HepG2 (cell line): ENCODE measurements around the gene RPS6KL1. TPM values are rescaled to one million over a fixed set of nuclear protein-coding genes. Genes with fewer than 3 reads are reported as not detected.

Experiments
- CREB1 ChIP-seq, 2 experiments: fragments of 450-650 bp in 1 of 2; IDR thresholded peaks; 2 replicates each; pipeline ENCODE4 v1.6.1; 2016 to 2017; ENCODE audit warnings: control low read depth in 1 of 2, mild to moderate bottlenecking in 1 of 2, missing compliant biosample characterization in 1 of 2, missing genetic modification characterization in 1 of 2
- FOXP1 ChIP-seq, 2 experiments: fragments of 450-650 bp in 1 of 2; IDR thresholded peaks; 2 replicates each; pipeline ENCODE4 v1.6.1; 2017 to 2018; ENCODE audit warnings: antibody characterized with exemption in 1 of 2
- HMGA1 ChIP-seq: sonication (generic); formaldehyde crosslinking; conservative IDR thresholded peaks from 2 replicates; pipeline ENCODE4 v1.4.0; 2020; ENCODE audit warnings: missing genetic modification reagents
- MIER2 ChIP-seq: IDR thresholded peaks from 2 replicates; pipeline ENCODE4 v1.6.1; 2016; ENCODE audit warnings: missing biosample characterization, missing genetic modification reagents
- PREB ChIP-seq: sonication (generic); formaldehyde crosslinking; IDR thresholded peaks from 2 replicates; pipeline ENCODE4 v1.4.0; 2020; ENCODE audit warnings: missing genetic modification reagents
- RFX3 ChIP-seq: IDR thresholded peaks from 2 replicates; pipeline ENCODE4 v1.6.1; 2016; ENCODE audit warnings: missing biosample characterization, missing genetic modification reagents
- RFX5 ChIP-seq: IDR thresholded peaks from 2 replicates; pipeline ENCODE4 v1.6.1; 2011; ENCODE audit warnings: low read depth, low read length, improper control_type of control experiment
- RFXAP ChIP-seq: sonication (generic); formaldehyde crosslinking; IDR thresholded peaks from 2 replicates; pipeline ENCODE4 v1.4.0; 2020; ENCODE audit warnings: missing genetic modification reagents, borderline replicate concordance
- SALL1 ChIP-seq: sonication (generic); formaldehyde crosslinking; IDR thresholded peaks from 2 replicates; pipeline ENCODE4 v1.8.0; 2022; ENCODE audit warnings: mild to moderate bottlenecking, missing genetic modification reagents
- SOX6 ChIP-seq, 2 experiments: fragments of 450-650 bp in 1 of 2; sonication (generic) in 1 of 2; formaldehyde crosslinking in 1 of 2; IDR thresholded peaks; 2 replicates each; pipeline versions ENCODE4 v1.4.0 to v1.6.1; 2017 to 2020; ENCODE audit warnings: antibody characterized with exemption in 1 of 2, mild to moderate bottlenecking in 1 of 2, missing genetic modification reagents in 1 of 2
- TCF7 ChIP-seq: sonication (generic); IDR thresholded peaks from 2 replicates; pipeline ENCODE4 v1.6.1; 2016; ENCODE audit warnings: antibody characterized with exemption, low read depth
- THAP11 ChIP-seq: IDR thresholded peaks from 2 replicates; pipeline ENCODE4 v1.6.1; 2016; ENCODE audit warnings: missing biosample characterization, missing genetic modification reagents
- ZBTB7A ChIP-seq: sonication (generic); formaldehyde crosslinking; IDR thresholded peaks from 2 replicates; pipeline ENCODE4 v1.8.0; 2022; ENCODE audit warnings: mild to moderate bottlenecking, missing genetic modification reagents
- ZNF205 ChIP-seq: IDR thresholded peaks from 2 replicates; pipeline ENCODE4 v1.6.1; 2018; ENCODE audit warnings: missing biosample characterization, missing genetic modification reagents
- ZNF343 ChIP-seq: sonication (generic); formaldehyde crosslinking; IDR thresholded peaks from 2 replicates; pipeline ENCODE4 v1.4.0; 2020; ENCODE audit warnings: mild to moderate bottlenecking, missing genetic modification reagents
- ZNF75D ChIP-seq: sonication (generic); formaldehyde crosslinking; IDR thresholded peaks from 2 replicates; pipeline ENCODE4 v1.8.1; 2023; ENCODE audit warnings: missing genetic modification reagents, mild to moderate bottlenecking, borderline replicate concordance
- polyA plus RNA-seq, 8 experiments: library from polyadenylated mRNA; depleted of rRNA in 3 of 8; stranded (reverse) in 7 of 8; unstranded in 1 of 8; fragments of >200 nt; fragmentation: Illumina TruSeq in 4 of 8; extraction: Trizol in 4 of 8; gene quantifications; 2 replicates each; pipeline versions ENCODE4 v1.2.1 to v1.2.3, GENCODE V29; 2011 to 2016; ENCODE audit warnings: low read depth in 4 of 8, missing spikeins in 1 of 8, mixed read lengths in 1 of 8; ENCODE audit not compliant: insufficient read depth in 1 of 8
- total RNA-seq, 5 experiments: library from RNA; depleted of rRNA; stranded (reverse); fragments of >200 nt; fragmentation: Illumina TruSeq; extraction: Trizol; gene quantifications; 2 replicates each; pipeline ENCODE4 v1.2.3, GENCODE V29; 2016; ENCODE audit warnings: low read depth in 1 of 5
- TF ChIP-seq, protein P1 (sequence below): sonication (generic); formaldehyde crosslinking; IDR thresholded peaks from 2 replicates; pipeline ENCODE4 v1.4.0; 2020; ENCODE audit warnings: missing genetic modification reagents, borderline replicate concordance
- TF ChIP-seq, protein P2 (sequence below): sonication (generic); formaldehyde crosslinking; IDR thresholded peaks from 2 replicates; pipeline ENCODE4 v1.4.0; 2020; ENCODE audit warnings: missing genetic modification reagents
- TF ChIP-seq, protein P3 (sequence below): IDR thresholded peaks from 2 replicates; pipeline ENCODE4 v1.6.1; 2016; ENCODE audit warnings: mild to moderate bottlenecking, missing biosample characterization, missing genetic modification reagents
- TF ChIP-seq, protein P4 (sequence below), 2 experiments: fragments of 450-650 bp in 1 of 2; sonication (generic) in 1 of 2; formaldehyde crosslinking; IDR thresholded peaks; 2 replicates each; pipeline versions ENCODE4 v1.5.0 to v1.8.0; 2020 to 2022; ENCODE audit warnings: mild to moderate bottlenecking in 1 of 2, missing genetic modification reagents in 1 of 2

RPS6KL1 gene
- total and polyA plus RNA-seq, 2 of the 13 experiments (the other 11 are each of a cell fraction or from before 2014, with no cell fraction given), result 6.5 to 11.5 TPM

- TF ChIP-seq, protein P1, sequence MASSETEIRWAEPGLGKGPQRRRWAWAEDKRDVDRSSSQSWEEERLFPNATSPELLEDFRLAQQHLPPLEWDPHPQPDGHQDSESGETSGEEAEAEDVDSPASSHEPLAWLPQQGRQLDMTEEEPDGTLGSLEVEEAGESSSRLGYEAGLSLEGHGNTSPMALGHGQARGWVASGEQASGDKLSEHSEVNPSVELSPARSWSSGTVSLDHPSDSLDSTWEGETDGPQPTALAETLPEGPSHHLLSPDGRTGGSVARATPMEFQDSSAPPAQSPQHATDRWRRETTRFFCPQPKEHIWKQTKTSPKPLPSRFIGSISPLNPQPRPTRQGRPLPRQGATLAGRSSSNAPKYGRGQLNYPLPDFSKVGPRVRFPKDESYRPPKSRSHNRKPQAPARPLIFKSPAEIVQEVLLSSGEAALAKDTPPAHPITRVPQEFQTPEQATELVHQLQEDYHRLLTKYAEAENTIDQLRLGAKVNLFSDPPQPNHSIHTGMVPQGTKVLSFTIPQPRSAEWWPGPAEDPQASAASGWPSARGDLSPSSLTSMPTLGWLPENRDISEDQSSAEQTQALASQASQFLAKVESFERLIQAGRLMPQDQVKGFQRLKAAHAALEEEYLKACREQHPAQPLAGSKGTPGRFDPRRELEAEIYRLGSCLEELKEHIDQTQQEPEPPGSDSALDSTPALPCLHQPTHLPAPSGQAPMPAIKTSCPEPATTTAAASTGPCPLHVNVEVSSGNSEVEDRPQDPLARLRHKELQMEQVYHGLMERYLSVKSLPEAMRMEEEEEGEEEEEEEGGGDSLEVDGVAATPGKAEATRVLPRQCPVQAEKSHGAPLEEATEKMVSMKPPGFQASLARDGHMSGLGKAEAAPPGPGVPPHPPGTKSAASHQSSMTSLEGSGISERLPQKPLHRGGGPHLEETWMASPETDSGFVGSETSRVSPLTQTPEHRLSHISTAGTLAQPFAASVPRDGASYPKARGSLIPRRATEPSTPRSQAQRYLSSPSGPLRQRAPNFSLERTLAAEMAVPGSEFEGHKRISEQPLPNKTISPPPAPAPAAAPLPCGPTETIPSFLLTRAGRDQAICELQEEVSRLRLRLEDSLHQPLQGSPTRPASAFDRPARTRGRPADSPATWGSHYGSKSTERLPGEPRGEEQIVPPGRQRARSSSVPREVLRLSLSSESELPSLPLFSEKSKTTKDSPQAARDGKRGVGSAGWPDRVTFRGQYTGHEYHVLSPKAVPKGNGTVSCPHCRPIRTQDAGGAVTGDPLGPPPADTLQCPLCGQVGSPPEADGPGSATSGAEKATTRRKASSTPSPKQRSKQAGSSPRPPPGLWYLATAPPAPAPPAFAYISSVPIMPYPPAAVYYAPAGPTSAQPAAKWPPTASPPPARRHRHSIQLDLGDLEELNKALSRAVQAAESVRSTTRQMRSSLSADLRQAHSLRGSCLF (CRISPR knock-in tag), result no peak
- TF ChIP-seq THAP11 (no peak), TCF7 (no peak), SALL1 (0 out of 2 replicates have a peak, but pooled peaks have one; percentile 9), ZBTB7A (CRISPR knock-in tag) (no peak), RFX5 (no peak), SOX6 (IDR thresholded peaks at IDR 0.05) (no peak), SOX6 (CRISPR knock-in tag; IDR thresholded peaks at IDR 0.05) (peak; percentile 25; the same call in 1 of the 2 replicates), MIER2 (CRISPR knock-in tag) (no peak), ZNF205 (CRISPR knock-in tag) (no peak), CREB1 (IDR thresholded peaks at IDR 0.05) (no peak), CREB1 (CRISPR knock-in tag; IDR thresholded peaks at IDR 0.05) (no peak), HMGA1 (no peak), RFX3 (CRISPR knock-in tag) (no peak), FOXP1 (IDR thresholded peaks at IDR 0.05) (no peak), FOXP1 (CRISPR knock-in tag; IDR thresholded peaks at IDR 0.05) (0 out of 2 replicates have a peak, but pooled peaks have one; percentile 19), PREB (CRISPR knock-in tag) (no peak), ZNF75D (CRISPR knock-in tag) (no peak), RFXAP (CRISPR knock-in tag) (no peak), ZNF343 (CRISPR knock-in tag) (no peak)
- TF ChIP-seq, protein P2, sequence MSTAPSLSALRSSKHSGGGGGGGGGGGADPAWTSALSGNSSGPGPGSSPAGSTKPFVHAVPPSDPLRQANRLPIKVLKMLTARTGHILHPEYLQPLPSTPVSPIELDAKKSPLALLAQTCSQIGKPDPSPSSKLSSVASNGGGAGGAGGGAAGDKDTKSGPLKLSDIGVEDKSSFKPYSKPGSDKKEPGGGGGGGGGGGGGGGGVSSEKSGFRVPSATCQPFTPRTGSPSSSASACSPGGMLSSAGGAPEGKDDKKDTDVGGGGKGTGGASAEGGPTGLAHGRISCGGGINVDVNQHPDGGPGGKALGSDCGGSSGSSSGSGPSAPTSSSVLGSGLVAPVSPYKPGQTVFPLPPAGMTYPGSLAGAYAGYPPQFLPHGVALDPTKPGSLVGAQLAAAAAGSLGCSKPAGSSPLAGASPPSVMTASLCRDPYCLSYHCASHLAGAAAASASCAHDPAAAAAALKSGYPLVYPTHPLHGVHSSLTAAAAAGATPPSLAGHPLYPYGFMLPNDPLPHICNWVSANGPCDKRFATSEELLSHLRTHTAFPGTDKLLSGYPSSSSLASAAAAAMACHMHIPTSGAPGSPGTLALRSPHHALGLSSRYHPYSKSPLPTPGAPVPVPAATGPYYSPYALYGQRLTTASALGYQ (CRISPR knock-in tag), result no peak; the same call in 1 of the 2 replicates
- TF ChIP-seq, protein P3, sequence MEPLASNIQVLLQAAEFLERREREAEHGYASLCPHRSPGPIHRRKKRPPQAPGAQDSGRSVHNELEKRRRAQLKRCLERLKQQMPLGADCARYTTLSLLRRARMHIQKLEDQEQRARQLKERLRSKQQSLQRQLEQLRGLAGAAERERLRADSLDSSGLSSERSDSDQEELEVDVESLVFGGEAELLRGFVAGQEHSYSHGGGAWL, result no peak; the same call in none of the 2 replicates
- TF ChIP-seq, protein P4, sequence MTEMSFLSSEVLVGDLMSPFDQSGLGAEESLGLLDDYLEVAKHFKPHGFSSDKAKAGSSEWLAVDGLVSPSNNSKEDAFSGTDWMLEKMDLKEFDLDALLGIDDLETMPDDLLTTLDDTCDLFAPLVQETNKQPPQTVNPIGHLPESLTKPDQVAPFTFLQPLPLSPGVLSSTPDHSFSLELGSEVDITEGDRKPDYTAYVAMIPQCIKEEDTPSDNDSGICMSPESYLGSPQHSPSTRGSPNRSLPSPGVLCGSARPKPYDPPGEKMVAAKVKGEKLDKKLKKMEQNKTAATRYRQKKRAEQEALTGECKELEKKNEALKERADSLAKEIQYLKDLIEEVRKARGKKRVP (CRISPR knock-in tag; IDR thresholded peaks at IDR 0.05), result no peak
Observed at GRCh38 chr14:74951443-74952179, 28.6 kb upstream of the RPS6KL1 start (continued).
